GM18519 (cell line): ENCODE measurements around the gene COLEC12.

Source experiments
- ATAC-seq: cut with Tn5 transposase; IDR thresholded peaks from one replicate; pipeline ENCODE4 v1.9.1; 2021; ENCODE audit warnings: mild to moderate bottlenecking, moderate library complexity; ENCODE audit not compliant: unreplicated experiment, low FRiP score

The COLEC12 gene

GRCh38 chr18:392928-393573, 107.5 kb downstream of the COLEC12 start:
- no peak for ATAC-seq

- no peak for ATAC-seq
Measured at GRCh38 chr18:390741-391478, 109.6 kb downstream of the COLEC12 start.

- ATAC-seq = no peak
Measured at GRCh38 chr18:389658-390357, 110.7 kb downstream of the COLEC12 start.

- ATAC-seq = no peak
Measured at GRCh38 chr18:388200-388599, 112.3 kb downstream of the COLEC12 start.

GRCh38 chr18:386994-387393, 113.5 kb downstream of the COLEC12 start:
- ATAC-seq = no peak

GRCh38 chr18:384897-385296, 115.6 kb downstream of the COLEC12 start:
- no peak for ATAC-seq

GRCh38 chr18:383135-383534, 117.4 kb downstream of the COLEC12 start:
- ATAC-seq = no peak

- ATAC-seq = no peak
Measured at GRCh38 chr18:382423-382984, 118.0 kb downstream of the COLEC12 start.

- no peak for ATAC-seq
Measured at GRCh38 chr18:379681-380330, 120.7 kb downstream of the COLEC12 start.

- no peak for ATAC-seq
Measured at GRCh38 chr18:378079-378478, 122.4 kb downstream of the COLEC12 start.

GRCh38 chr18:377088-377487, 123.4 kb downstream of the COLEC12 start:
- no peak for ATAC-seq

GRCh38 chr18:376311-376710, 124.2 kb downstream of the COLEC12 start:
- ATAC-seq = no peak

- peak; percentile 84 for ATAC-seq
Measured at GRCh38 chr18:374721-375168, 125.8 kb downstream of the COLEC12 start.

- ATAC-seq = no peak
Measured at GRCh38 chr18:373780-374179, 126.7 kb downstream of the COLEC12 start.

GRCh38 chr18:371609-371982, 128.9 kb downstream of the COLEC12 start:
- ATAC-seq = no peak

GRCh38 chr18:370751-371608, 129.5 kb downstream of the COLEC12 start:
- no peak for ATAC-seq

GRCh38 chr18:369224-370015, 131.1 kb downstream of the COLEC12 start:
- ATAC-seq = no peak

- ATAC-seq = no peak
Measured at GRCh38 chr18:366466-367061, 133.9 kb downstream of the COLEC12 start.

- no peak for ATAC-seq
Measured at GRCh38 chr18:365651-366050, 134.8 kb downstream of the COLEC12 start.
